C4-2B (cell line): ENCODE measurements around the gene RAB26.

Experiments
- CTCF ChIP-seq: fragments of 450-650 bp; conservative IDR thresholded peaks from 2 replicates; pipeline ENCODE4 v1.5.1; 2017; ENCODE audit warnings: mild to moderate bottlenecking
- ZFX ChIP-seq: fragments of 450-650 bp; IDR thresholded peaks from 2 replicates; pipeline ENCODE4 v1.6.1; 2017

- TF ChIP-seq CTCF (no peak), ZFX (no peak)
These were observed 40.0 kb downstream of the RAB26 start for GRCh38 chr16:2188395-2188794.
